ENCODE data around the gene KRT34. TPM values are rescaled to one million over a fixed set of nuclear protein-coding genes. Genes with fewer than 3 reads are reported as not detected.

KRT34 gene
- total RNA-seq, 1 donor from 2014 or later, result not detected

DNA sequence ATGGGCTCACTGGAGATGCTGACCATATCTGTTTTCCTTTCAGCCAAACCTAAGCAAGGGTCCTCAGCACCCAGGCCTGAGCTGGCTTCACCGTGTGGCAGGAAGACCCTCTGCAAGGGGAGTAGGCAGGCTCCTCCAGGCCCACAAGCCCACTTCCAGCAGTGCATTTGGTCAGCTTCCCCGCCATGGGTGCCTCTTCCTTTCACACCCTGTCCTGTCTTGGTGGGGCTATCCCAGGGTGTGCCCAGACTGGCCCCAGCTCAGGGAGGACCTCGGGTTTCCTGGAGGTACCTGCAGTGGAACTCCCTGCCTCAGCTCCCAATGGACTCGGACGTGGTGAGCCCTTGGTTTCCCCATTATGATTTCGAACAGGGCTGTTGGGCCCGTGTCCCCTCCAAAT lies 53.9 kb downstream of the KRT34 start:
- H4K20me1 ChIP-seq (ENCODE audit: low read depth), result no peaks in the 10 kb centered on the region
- H3K79me2 ChIP-seq (ENCODE audit: low read depth), result no peaks in the 10 kb centered on the region
- DNase-seq (ENCODE audit: low spot score), result no peak
- Mint-ChIP-seq H3K27me3 (ENCODE audit: insufficient read depth, low read depth) (peaks cover 5% of the 10 kb centered on the region), H3K4me1 (no peaks in the 10 kb centered on the region), H3K27ac (no peak overlapping the region), H3K36me3 (no peaks in the 10 kb centered on the region), H3K9me3 (no peaks in the 10 kb centered on the region), H3K4me3 (no peak overlapping the region)
- H3K4me3 ChIP-seq, result no peak overlapping the region
- H3K36me3 ChIP-seq, result no peaks in the 10 kb centered on the region
- TF ChIP-seq EZH2phosphoT487 (IDR thresholded peaks at IDR 0.05), result no peak
- no peak for TF ChIP-seq EZH2 (IDR thresholded peaks at IDR 0.05)
- no peak for TF ChIP-seq CTCF (IDR thresholded peaks at IDR 0.05)
- H3K27ac ChIP-seq, result no peak overlapping the region
- no peaks in the 10 kb centered on the region for H3K4me1 ChIP-seq
- no peaks in the 10 kb centered on the region for H3F3A ChIP-seq (ENCODE audit: low read depth)
- H3K4me2 ChIP-seq, result no peak overlapping the region
- no peak overlapping the region for H2AFZ ChIP-seq (replicated peaks)
- no peaks in the 10 kb centered on the region for H3K9me3 ChIP-seq (ENCODE audit: low read depth)
- no peaks in the 10 kb centered on the region for H3K27me3 ChIP-seq
- no peak overlapping the region for H3K9ac ChIP-seq

Other genes starting within 250 kb of the KRT34 start
- not detected in 2 replicates for gene KRTAP4-6, start 241.8 kb downstream of the KRT34 start, total RNA-seq (ENCODE audit: low replicate concordance)
- not detected in 2 replicates for gene KRTAP4-5, start 232.5 kb downstream of the KRT34 start, total RNA-seq (ENCODE audit: low replicate concordance)
- gene KRTAP4-4, start 221.6 kb downstream of the KRT34 start, total RNA-seq (ENCODE audit: low replicate concordance), result not detected in 2 replicates
- not detected in 2 replicates for gene KRTAP4-3, start 214.1 kb downstream of the KRT34 start, total RNA-seq (ENCODE audit: low replicate concordance)
- gene KRTAP4-2, start 204.1 kb downstream of the KRT34 start, total RNA-seq (ENCODE audit: low replicate concordance), result not detected in 2 replicates
- 0.12 TPM in 1 of 2 replicates, not detected in the other for gene KRTAP4-1, start 197.4 kb downstream of the KRT34 start, total RNA-seq (ENCODE audit: low replicate concordance)
- not detected in 2 replicates for gene KRTAP9-1, start 192.4 kb downstream of the KRT34 start, total RNA-seq (ENCODE audit: low replicate concordance)
- not detected in 2 replicates for gene KRTAP9-2, start 155.7 kb downstream of the KRT34 start, total RNA-seq (ENCODE audit: low replicate concordance)
- not detected in 2 replicates for gene KRTAP9-3, start 149.9 kb downstream of the KRT34 start, total RNA-seq (ENCODE audit: low replicate concordance)
- not detected in 2 replicates for gene KRTAP9-8, start 144.3 kb downstream of the KRT34 start, total RNA-seq (ENCODE audit: low replicate concordance)
- not detected in 2 replicates for gene KRTAP9-4, start 132.6 kb downstream of the KRT34 start, total RNA-seq (ENCODE audit: low replicate concordance)
- not detected in 2 replicates for gene KRTAP9-9, start 126.9 kb downstream of the KRT34 start, total RNA-seq (ENCODE audit: low replicate concordance)
- not detected in 2 replicates for gene KRTAP9-6, start 116.9 kb downstream of the KRT34 start, total RNA-seq (ENCODE audit: low replicate concordance)
- not detected in 2 replicates for gene KRTAP9-7, start 106.6 kb downstream of the KRT34 start, total RNA-seq (ENCODE audit: low replicate concordance)
- not detected in 2 replicates for gene KRTAP29-1, start 79.5 kb downstream of the KRT34 start, total RNA-seq (ENCODE audit: low replicate concordance)
- not detected in 2 replicates for gene KRTAP16-1, start 73.0 kb downstream of the KRT34 start, total RNA-seq (ENCODE audit: low replicate concordance)
- not detected in 2 replicates for gene KRTAP17-1, start 66.6 kb downstream of the KRT34 start, total RNA-seq (ENCODE audit: low replicate concordance)
- not detected in 2 replicates for gene KRT33A, start 31.5 kb downstream of the KRT34 start, total RNA-seq (ENCODE audit: low replicate concordance)
- not detected in 2 replicates for gene KRT33B, start 12.5 kb downstream of the KRT34 start, total RNA-seq (ENCODE audit: low replicate concordance)
- not detected in 2 replicates for gene KRT31, start 15.3 kb upstream of the KRT34 start, total RNA-seq (ENCODE audit: low replicate concordance)
- not detected in 2 replicates for gene KRT37, start 42.3 kb upstream of the KRT34 start, total RNA-seq (ENCODE audit: low replicate concordance)
- gene KRT38, start 58.7 kb upstream of the KRT34 start, total RNA-seq (ENCODE audit: low replicate concordance), result not detected in 2 replicates
- not detected in 2 replicates for gene KRT32, start 85.1 kb upstream of the KRT34 start, total RNA-seq (ENCODE audit: low replicate concordance)
- not detected in 2 replicates for gene KRT35, start 98.8 kb upstream of the KRT34 start, total RNA-seq (ENCODE audit: low replicate concordance)
- not detected in 2 replicates for gene KRT36, start 107.6 kb upstream of the KRT34 start, total RNA-seq (ENCODE audit: low replicate concordance)
- gene KRT13, start 123.3 kb upstream of the KRT34 start, total RNA-seq (ENCODE audit: low replicate concordance), result not detected in 2 replicates
- gene KRT15, start 136.6 kb upstream of the KRT34 start, total RNA-seq (ENCODE audit: low replicate concordance), result 0.15 TPM in 1 of 2 replicates, not detected in the other
- 114 and 184 TPM in 2 replicates for gene KRT19, start 146.0 kb upstream of the KRT34 start, total RNA-seq (ENCODE audit: low replicate concordance)
- not detected in 2 replicates for gene KRT9, start 189.8 kb upstream of the KRT34 start, total RNA-seq (ENCODE audit: low replicate concordance)
- gene KRT14, start 204.6 kb upstream of the KRT34 start, total RNA-seq (ENCODE audit: low replicate concordance), result not detected in 2 replicates
- gene KRT16, start 230.5 kb upstream of the KRT34 start, total RNA-seq (ENCODE audit: low replicate concordance), result not detected in 2 replicates
- gene KRT17, start 242.3 kb upstream of the KRT34 start, total RNA-seq (ENCODE audit: low replicate concordance), result not detected in 2 replicates

Measured in neural progenitor cell (in vitro differentiated cells).